HFFc6 (cell line): ENCODE data around the gene MAP2K3. TPM values are rescaled to one million over a fixed set of nuclear protein-coding genes. Genes with fewer than 3 reads are reported as not detected.

Experiments used
- DNase-seq: peaks from one replicate; pipeline ENCODE4 v3.0.0-alpha.2; 2018
- H3K27ac Mint-ChIP-seq: 2 replicates; pipeline ENCODE4 v1.8.0; 2020; ENCODE audit warnings: mild to moderate bottlenecking, mixed read lengths
- H3K27me3 Mint-ChIP-seq: 2 replicates; pipeline ENCODE4 v1.8.0; 2021; ENCODE audit warnings: mild to moderate bottlenecking, moderate library complexity, mixed read lengths; ENCODE audit not compliant: insufficient read depth
- H3K36me3 Mint-ChIP-seq: 2 replicates; pipeline ENCODE4 v1.8.0; 2021; ENCODE audit warnings: low read depth, mixed read lengths
- H3K4me1 Mint-ChIP-seq: 2 replicates; pipeline ENCODE4 v1.8.0; 2020; ENCODE audit warnings: low read depth, mixed read lengths
- H3K4me3 Mint-ChIP-seq: 2 replicates; pipeline ENCODE4 v1.8.0; 2020; ENCODE audit warnings: mild to moderate bottlenecking, moderate library complexity, mixed read lengths
- H3K9me3 Mint-ChIP-seq: 2 replicates; pipeline ENCODE4 v1.8.0; 2020; ENCODE audit warnings: mild to moderate bottlenecking, mixed read lengths
- CTCF ChIP-seq: fragments of 200-600 bp; sonication (generic); IDR thresholded peaks from 2 replicates; pipeline ENCODE4 v1.5.0; 2021; ENCODE audit warnings: antibody characterized with exemption, mild to moderate bottlenecking
- total RNA-seq, 6 experiments: library from RNA; stranded (reverse); fragmentation: NEBNext Ultra II Directional; extraction: Animal tissue kit (Norgen Biotek cat#: 25700); gene quantifications; 2 replicates in 1 of 6; 3 replicates in 5 of 6; pipeline ENCODE4 v1.2.3, GENCODE V29; 2021

MAP2K3 gene
- total RNA-seq, 6 experiments from 2014 or later, result 177 to 221 (median 184) TPM

GRCh38 chr17:21289902-21290571, 5.5 kb downstream of the MAP2K3 start:
- no peak overlapping the region; the same call in 1 of the 2 replicates for H3K4me3 Mint-ChIP-seq
- H3K36me3 Mint-ChIP-seq, result peaks cover 40% of the 10 kb centered on the region
- peak overlapping the region; percentile 48; the same call in 1 of the 2 replicates for H3K27ac Mint-ChIP-seq
- H3K27me3 Mint-ChIP-seq, result peaks cover 25% of the 10 kb centered on the region
- 0 out of 2 replicates have a peak, but pooled peaks cover 4% of the 10 kb centered on the region for H3K9me3 Mint-ChIP-seq
- peak; percentile 29 for TF ChIP-seq CTCF
- DNase-seq, result no peak
- H3K4me1 Mint-ChIP-seq, result peaks cover 43% of the 10 kb centered on the region

GRCh38 chr17:21291357-21291756, 6.8 kb downstream of the MAP2K3 start:
- no peak for DNase-seq
- H3K4me1 Mint-ChIP-seq, result peaks cover 42% of the 10 kb centered on the region
- peaks cover 27% of the 10 kb centered on the region for H3K36me3 Mint-ChIP-seq
- no peak overlapping the region for H3K4me3 Mint-ChIP-seq
- H3K9me3 Mint-ChIP-seq, result 0 out of 2 replicates have a peak, but pooled peaks cover 8% of the 10 kb centered on the region
- TF ChIP-seq CTCF, result no peak
- H3K27ac Mint-ChIP-seq, result peak overlapping the region; percentile 26
- H3K27me3 Mint-ChIP-seq, result peaks cover 18% of the 10 kb centered on the region

- 0 out of 2 replicates have a peak, but pooled peaks cover 11% of the 10 kb centered on the region for H3K9me3 Mint-ChIP-seq
- no peak for DNase-seq
- H3K36me3 Mint-ChIP-seq, result peaks cover 22% of the 10 kb centered on the region
- H3K4me1 Mint-ChIP-seq, result peaks cover 37% of the 10 kb centered on the region
- TF ChIP-seq CTCF, result no peak
- H3K27ac Mint-ChIP-seq, result peak overlapping the region; percentile 53
- peaks cover 18% of the 10 kb centered on the region for H3K27me3 Mint-ChIP-seq
- no peak overlapping the region for H3K4me3 Mint-ChIP-seq
These were observed 7.4 kb downstream of the MAP2K3 start for GRCh38 chr17:21291862-21292261.

- TF ChIP-seq CTCF, result no peak
- Mint-ChIP-seq H3K27me3 (peaks cover 15% of the 10 kb centered on the region), H3K4me3 (no peak overlapping the region), H3K4me1 (peaks cover 24% of the 10 kb centered on the region), H3K27ac (no peak overlapping the region), H3K9me3 (peaks cover 11% of the 10 kb centered on the region; the same call in 1 of the 2 replicates), H3K36me3 (peaks cover 14% of the 10 kb centered on the region; the same call in 1 of the 2 replicates)
- no peak for DNase-seq
These were observed 8.6 kb downstream of the MAP2K3 start for GRCh38 chr17:21292867-21293830.

- no peak for DNase-seq
- peaks cover 15% of the 10 kb centered on the region for H3K27me3 Mint-ChIP-seq
- peaks cover 14% of the 10 kb centered on the region; the same call in 1 of the 2 replicates for H3K36me3 Mint-ChIP-seq
- no peak overlapping the region for H3K4me3 Mint-ChIP-seq
- H3K9me3 Mint-ChIP-seq, result peaks cover 11% of the 10 kb centered on the region; the same call in 1 of the 2 replicates
- peaks cover 17% of the 10 kb centered on the region for H3K4me1 Mint-ChIP-seq
- no peak for TF ChIP-seq CTCF
- H3K27ac Mint-ChIP-seq, result peak overlapping the region; percentile 54; the same call in 1 of the 2 replicates
These were observed 9.3 kb downstream of the MAP2K3 start for GRCh38 chr17:21293831-21294210.
